LNCaP clone FGC (cell line): Measurements from ENCODE around the gene UBQLN3.

Experiments
- DNase-seq: peaks from one replicate; pipeline ENCODE4 v3.0.0-alpha.2; 2011; ENCODE audit warnings: low read depth
- H3K4me3 ChIP-seq: 2 replicates; pipeline ENCODE4 v1.5.1; 2011; ENCODE audit warnings: mild to moderate bottlenecking, low read depth, low read length, control low read depth
- CTCF ChIP-seq: IDR thresholded peaks from 2 replicates; pipeline ENCODE4 v1.5.1; 2012; ENCODE audit warnings: mild to moderate bottlenecking; ENCODE audit not compliant: control insufficient read depth, insufficient read depth; ENCODE audit errors: extremely low read depth

UBQLN3 gene

GRCh38 chr11:5507933-5508305 lies 1.8 kb downstream of the UBQLN3 start:
- no peak for DNase-seq
- H3K4me3 ChIP-seq = no peak overlapping the region
- TF ChIP-seq CTCF = no peak

- no peak overlapping the region for H3K4me3 ChIP-seq
- DNase-seq = no peak
- no peak for TF ChIP-seq CTCF
Measured at GRCh38 chr11:5507177-5507932, 2.4 kb downstream of the UBQLN3 start.

DNA sequence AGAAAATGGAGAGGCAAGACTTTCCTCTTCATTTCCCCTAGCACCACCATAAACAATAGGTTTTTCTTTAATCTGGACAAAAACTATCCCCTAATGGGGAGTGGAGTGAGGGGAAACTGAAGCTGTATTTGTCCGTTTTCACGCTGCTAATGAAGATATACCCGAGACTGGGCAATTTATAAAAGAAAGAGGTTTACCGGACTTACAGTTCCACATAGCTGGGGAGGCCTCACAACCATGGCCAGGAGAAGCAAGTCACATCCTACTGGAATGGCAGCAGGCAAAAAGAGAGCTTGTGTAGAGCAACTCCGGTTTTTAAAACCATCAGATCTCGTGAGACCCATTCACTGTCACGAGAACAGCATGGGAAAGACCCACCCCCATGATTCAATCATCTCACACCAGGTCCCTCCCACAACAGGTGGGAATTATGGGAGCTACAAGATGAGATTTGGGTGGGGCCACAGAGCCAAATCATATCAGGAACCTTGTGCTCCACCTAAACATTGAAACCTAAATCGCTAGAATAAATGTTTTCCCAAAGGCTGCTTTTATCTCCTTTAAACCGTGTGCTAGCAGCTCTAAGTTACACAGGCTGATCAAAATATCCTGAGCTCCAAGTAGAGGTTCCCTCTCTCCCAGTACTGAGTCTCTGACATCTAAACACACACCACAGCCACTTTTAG lies 4.3 kb downstream of the UBQLN3 start:
- no peak for TF ChIP-seq CTCF
- DNase-seq = no peak
- no peak overlapping the region for H3K4me3 ChIP-seq

DNA sequence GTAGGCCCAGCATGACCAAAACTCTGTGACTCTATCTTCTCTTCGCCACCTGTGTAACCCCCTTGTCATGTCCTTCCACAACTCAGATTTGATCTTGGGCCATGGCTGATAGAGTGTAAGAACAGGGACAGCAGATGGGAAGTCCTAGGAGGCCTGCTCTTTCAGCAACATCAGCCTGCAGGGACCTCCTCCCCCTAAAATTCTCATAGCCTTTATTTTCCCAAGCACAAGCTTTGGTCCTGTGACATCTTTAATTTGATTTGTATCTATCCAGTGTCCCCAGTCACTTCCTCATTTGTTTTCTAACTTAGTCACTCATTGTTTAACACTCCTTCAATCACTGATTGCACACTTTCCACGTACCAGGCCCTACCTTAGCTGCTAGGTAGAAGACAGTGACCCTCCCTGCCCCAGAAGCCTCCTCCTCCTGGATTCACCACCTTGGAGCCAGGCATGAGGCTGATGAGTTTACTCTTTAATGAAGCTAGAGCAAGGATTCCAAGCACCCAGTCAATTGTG lies 5.3 kb downstream of the UBQLN3 start:
- DNase-seq = no peak
- no peak for TF ChIP-seq CTCF
- H3K4me3 ChIP-seq = no peak overlapping the region

DNA sequence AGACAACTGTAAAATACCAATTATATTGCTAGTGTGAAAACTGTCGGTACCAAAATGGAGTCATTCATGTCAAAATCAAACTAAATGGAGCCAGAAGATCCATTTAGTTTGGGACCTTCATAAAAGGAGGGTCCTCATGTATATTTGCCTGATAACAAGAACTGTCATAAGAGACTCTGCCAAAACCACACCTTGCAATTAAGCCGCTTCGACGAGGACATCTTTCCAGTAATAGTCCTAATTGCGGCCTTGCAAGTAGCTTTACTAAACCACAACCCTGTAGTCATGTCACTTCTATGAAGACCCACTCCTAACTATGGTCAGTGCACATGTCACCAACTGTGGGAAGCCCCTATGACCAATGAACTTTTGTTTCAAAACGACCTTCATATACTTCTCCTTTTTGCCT lies 9.4 kb downstream of the UBQLN3 start:
- TF ChIP-seq CTCF = no peak
- no peak overlapping the region for H3K4me3 ChIP-seq
- no peak for DNase-seq

- H3K4me3 ChIP-seq = no peak overlapping the region
- no peak for DNase-seq
- no peak for TF ChIP-seq CTCF
Measured at GRCh38 chr11:5499671-5500070, 10.1 kb downstream of the UBQLN3 start.
